ENCODE data around the gene NGEF. TPM values are rescaled to one million over a fixed set of nuclear protein-coding genes. Genes with fewer than 3 reads are reported as not detected.

Gene NGEF
- total RNA-seq, 1 donor from 2014 or later: 3.2 TPM

DNA sequence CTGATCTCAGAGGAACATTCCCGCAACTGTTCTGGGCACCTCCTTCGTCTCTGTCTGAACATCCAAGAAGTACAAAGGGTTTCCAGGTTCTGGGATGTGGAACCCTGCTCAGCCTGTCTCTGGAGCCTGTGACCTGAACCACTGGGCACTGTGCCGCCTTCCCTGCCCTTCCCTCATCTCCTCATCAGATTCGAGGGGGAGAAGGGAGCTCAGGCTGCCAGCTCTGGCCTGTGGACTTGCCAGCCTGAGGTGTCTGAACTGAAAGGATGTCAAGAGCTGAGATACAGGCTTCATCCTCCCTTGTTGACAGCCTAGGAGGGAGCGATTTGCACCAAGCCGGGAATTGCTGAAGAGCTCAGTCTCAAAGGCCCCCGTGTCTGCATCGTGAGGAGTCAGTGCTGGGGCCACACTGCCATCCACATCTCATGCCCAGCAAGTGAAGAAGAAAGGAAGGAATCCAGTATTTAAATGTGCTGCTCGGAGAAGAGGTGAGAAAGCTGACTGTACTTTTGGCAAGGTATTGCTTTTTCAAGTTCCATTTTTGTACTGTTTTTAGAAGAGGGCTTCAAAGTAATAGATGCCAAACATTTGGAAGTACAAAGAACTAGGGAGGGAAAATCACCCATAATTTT lies 32.0 kb upstream of the NGEF start:
- DNase-seq (ENCODE audit: low read depth, low spot score): no peak

GRCh38 chr2:233042549-233042948 lies 29.5 kb upstream of the NGEF start:
- no peak for DNase-seq (ENCODE audit: low read depth, low spot score)

DNA sequence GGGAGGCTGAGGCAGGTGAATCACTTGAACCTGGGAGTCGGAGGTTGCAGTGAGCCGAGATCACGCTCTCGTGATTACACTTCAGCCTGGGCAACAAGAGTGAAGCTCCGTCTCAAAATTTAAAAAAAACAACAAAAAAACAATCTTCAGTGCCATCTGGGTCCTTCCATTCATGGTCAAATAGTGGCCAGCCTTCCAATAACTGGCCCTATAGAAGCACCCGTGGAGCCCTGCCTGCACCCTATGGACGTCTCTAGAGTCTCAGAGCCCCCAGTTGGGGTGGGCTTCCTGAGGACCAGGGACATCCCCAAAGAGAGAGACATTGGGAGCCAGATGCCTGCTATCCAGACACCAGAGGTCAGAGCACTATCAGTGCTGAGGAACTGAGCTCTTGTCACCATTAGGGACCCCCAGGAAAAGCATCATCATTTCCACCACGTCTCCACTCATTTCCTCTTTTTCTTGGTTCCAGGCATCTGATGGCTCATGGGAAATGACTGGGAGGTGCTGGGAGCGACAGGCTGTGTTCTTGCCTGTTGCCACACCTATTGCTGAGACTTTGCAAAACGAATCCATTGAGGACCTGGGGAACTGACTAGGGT lies 28.8 kb upstream of the NGEF start:
- DNase-seq (ENCODE audit: low read depth, low spot score): no peak

- DNase-seq (ENCODE audit: low read depth, low spot score): no peak
Observed at GRCh38 chr2:233040571-233040970, 27.5 kb upstream of the NGEF start.

- no peak for DNase-seq (ENCODE audit: low read depth, low spot score)
Observed at GRCh38 chr2:233039846-233040530, 26.9 kb upstream of the NGEF start.

DNA sequence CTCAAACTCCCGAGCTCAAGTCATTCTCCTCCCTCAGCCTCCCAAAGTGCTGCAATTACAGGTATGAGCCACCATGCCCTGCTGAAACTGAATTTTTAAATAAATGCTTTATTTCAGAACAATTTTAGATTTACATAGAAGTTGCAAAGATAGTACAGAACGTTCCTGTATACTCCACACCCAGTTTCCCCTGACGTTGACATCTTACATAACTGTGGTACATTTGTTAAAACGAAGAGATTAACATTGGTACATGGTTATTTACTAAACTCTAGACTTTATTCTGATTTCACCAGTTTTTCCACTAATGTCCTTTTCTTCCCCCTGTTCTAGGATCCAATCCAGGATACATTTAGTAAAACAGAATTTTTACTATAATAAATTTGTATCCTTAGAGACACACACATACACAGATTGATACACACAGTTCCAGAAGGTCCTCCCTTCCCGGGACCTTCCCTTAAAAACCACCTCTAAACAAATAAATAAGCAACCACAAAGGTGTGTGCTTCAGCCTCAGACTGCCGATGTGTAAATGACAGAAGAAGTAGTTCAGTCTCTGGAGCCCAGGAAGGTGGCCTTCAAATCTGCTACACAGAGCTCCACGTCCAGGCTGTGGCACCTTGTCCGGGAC lies 26.3 kb upstream of the NGEF start:
- DNase-seq (ENCODE audit: low read depth, low spot score): no peak

DNA sequence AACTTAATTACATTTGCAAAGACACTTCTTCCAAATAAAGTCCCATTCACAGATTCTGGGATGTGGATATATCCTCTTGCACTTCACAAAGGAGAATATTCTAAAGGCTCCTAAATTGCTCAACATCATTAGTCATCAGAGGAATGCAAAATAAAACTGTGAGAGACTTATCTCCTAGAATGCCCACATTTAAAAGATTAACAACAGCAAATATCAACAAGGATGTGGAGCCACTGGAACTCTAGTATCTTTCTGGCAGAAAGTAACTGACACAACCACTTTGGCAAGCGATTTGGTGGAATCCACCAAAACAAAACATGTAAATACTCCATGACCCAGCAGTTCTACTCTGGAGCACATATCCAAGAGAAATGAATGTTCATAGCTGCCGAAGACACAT lies 24.0 kb upstream of the NGEF start:
- DNase-seq (ENCODE audit: low read depth, low spot score): no peak

DNA sequence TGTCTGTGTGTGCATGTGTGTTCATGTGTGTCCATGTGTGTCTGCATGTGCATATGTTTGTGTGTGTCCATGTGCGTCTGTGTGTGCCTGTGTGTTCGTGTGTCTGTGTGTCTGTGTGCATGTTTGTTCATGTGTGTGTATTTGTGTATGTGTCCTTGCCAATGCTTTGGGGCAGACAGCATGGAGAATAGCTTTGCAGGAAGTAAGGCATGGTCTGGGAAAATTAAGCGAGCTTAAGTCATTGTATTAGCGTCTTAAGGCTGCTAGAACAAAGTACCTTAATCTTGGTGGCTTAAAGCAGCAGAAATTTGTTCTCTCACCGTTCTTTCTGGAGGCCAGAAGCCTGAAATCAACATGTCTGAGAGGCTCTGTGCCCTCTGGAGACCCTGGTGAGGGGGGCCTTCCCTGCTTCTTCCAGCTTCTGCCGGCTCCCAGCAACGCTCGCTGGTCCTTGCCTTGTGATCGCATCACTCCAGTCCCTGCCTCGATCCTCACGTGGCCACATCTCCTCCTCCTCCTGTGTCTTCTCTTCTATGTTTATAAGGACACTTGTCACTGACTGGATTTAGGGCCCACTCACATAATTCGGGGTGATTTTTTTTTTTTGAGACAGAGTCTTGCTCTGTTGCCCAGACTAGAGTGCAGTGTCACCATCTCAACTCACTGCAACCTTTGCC lies 23.2 kb upstream of the NGEF start:
- no peak for DNase-seq (ENCODE audit: low read depth, low spot score)

- DNase-seq (ENCODE audit: low read depth, low spot score): no peak
Observed at GRCh38 chr2:233035426-233036161, 22.5 kb upstream of the NGEF start.

DNA sequence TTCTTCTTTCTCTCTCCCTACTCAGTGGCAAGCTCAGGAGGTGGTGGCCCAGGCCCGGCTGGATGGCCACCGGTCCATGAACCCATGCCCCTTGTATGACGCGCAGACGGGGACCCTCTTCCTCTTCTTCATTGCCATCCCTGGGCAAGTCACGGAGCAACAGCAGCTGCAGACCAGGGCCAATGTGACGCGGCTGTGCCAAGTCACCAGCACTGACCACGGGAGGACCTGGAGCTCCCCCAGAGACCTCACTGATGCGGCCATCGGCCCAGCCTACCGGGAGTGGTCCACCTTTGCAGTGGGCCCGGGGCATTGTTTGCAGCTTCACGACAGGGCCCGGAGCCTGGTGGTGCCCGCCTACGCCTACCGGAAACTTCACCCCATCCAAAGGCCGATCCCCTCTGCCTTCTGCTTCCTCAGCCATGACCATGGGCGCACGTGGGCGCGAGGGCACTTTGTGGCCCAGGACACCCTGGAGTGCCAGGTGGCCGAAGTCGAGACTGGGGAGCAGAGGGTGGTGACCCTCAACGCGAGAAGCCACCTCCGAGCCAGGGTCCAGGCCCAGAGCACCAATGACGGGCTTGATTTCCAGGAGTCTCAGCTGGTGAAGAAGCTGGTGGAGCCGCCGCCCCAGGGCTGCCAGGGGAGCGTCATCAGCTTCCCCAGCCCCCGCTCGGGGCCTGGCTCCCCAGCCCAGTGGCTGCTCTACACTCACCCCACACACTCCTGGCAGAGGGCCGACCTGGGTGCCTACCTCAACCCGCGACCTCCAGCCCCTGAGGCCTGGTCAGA lies 21.2 kb upstream of the NGEF start:
- DNase-seq (ENCODE audit: low read depth, low spot score): no peak

DNA sequence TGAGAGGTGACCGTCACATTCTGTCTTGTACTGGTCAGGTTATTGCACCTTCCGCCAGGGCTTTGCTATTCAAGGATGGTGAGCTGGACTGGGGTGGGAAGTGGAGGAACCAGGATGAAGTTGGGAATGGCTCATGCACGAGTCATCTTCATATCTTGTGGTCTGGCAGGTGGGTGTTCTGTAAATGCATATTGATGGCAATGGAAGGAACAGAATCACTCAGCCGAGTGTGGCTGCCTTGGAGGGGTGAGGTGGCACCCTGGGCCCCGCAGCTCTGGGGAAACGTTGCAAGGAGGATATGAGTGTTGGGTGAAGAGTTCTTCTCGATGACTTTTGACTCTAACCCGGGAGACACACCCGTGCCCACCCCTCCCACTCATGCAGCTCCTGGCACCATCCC lies 20.6 kb upstream of the NGEF start:
- DNase-seq (ENCODE audit: low read depth, low spot score): no peak

DNA sequence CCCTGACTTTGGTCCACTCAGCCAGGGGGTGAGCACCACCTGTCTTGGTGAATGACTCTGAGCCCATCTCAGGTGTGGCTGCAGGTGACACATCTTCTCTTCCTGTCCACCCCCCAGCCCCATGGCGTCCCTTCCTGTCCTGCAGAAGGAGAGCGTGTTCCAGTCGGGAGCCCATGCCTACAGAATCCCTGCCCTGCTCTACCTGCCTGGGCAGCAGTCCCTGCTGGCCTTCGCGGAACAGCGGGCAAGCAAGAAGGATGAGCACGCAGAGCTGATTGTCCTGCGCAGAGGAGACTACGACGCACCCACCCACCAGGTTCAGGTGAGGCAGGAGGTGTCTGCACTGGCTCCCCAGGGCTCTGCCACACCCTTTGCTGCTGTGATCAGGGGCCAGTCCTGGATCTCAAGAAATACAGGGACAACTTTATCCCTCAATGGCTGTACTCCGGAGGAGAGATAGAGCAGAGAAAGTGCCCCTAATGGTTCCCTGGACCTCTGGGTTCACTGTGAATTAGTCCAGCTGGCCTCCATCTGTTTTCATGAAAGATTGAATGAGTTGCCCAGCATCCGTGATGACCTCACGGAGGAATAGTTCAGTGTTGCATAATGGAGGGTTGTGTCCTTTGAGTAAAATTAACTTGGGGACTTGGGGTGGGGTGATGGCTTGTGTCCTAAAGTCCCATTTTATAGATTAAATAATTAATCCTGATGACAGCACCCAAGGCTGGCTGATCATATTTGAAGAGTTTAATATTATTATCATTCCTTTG lies 19.7 kb upstream of the NGEF start, which contains the start of gene NEU2:
NEU2 (plus strand) TSS at position 122 of the 770 bp plus-strand sequence; CDS start at position 122, 0 bp downstream.
- no peak for DNase-seq (ENCODE audit: low read depth, low spot score)

DNA sequence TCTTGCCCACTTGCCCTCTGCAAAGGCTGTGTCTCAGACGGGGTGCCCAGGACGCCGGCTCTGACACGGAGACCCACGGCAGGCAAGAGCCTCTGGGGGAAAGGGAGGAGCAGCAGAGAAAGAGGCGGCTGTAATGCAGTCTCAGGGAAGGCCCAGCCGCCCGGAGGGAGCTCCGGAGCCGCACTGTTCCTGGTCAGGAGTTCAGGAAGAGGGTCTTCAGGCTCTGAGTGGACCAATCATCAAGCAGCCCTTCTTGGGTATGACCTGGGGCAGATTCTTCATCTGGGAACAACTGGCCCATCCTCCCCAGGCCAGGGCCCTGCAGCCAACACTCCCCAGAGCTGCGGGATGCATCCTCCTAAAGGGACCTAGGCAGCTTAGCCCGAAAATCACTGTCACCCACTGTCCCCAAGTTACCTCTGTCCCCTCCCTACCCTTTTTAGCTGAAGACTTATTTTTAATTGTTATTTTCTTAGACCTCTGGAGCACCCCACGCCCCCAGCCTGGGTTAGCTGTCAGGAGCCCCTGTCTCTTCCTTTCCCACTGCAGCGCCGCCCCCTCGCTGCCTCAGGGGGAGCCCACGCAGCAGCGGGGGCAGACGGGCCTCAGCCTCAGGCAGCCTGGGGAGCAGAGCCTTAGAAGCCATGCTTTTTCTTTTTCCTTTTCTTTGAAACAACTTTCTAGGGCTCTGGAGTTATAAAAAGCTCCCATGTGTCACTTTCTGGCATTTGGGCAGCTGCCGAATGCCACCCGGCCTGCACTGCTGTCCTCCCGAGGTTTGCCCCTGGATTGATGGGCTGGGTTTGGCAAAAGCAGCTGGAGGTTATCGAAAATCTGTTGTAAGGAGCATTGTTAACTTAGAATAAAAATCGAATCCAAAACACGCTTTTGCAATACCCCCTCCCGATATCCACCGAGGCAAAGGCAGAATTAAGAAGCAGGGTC lies 18.8 kb upstream of the NGEF start:
- no peak for DNase-seq (ENCODE audit: low read depth, low spot score)

DNA sequence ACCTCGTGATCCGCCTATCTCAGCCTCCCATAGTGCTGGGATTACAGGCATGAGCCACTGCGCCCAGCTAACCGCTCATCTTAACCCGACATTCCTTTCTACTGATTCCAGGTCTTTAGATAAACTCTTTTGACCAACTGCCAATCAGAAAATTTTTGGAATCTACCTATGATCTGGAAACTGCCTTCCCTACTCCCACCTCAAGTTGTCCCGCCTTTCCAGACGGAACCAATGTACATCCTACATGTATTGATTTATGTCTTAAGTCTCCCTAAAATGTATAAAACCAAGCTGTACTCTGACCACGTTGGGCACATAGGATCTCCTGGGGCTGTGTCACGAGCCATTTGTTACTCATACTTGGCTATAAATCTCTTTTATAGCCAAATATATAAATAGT lies 16.3 kb upstream of the NGEF start:
- no peak for DNase-seq (ENCODE audit: low read depth, low spot score)

DNA sequence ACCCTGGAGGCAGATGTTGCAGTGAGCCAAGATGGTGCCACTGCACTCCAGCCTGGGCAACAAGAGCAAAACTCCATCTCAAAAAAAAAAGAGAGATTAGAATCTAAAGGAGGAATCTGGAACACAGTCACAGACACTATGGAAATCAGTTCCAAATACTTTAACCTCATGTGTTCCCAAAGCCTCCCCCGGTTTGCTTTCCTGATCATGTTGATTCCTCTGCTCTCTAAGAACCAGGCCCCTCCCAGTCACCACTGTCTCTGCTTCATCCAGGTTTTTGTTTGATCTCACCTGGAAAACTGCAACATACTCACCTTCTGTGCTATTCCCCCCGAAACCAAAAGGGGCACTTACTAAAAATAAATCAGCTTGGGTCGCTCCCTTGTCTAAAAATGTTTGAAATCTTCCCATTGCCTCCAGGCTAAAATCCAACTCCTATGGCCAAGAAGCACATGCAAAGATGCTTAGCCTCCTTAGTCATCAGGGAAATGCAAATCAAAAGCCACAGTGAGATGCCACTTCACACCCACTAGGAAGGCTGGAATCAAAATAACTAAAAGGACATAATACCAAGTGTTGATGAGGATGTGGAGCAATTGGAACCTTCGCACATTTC lies 13.2 kb upstream of the NGEF start:
- DNase-seq (ENCODE audit: low read depth, low spot score): no peak

- no peak for DNase-seq (ENCODE audit: low read depth, low spot score)
Observed at GRCh38 chr2:233025706-233026105, 12.7 kb upstream of the NGEF start.

- no peak for DNase-seq (ENCODE audit: low read depth, low spot score)
Observed at GRCh38 chr2:233023761-233024410, 10.8 kb upstream of the NGEF start.
